Neutrophil (primary cell): ENCODE results near the gene WNT7B.

Experiments used
- H3K27ac ChIP-seq: fragments of 200-600 bp; sonication (generic); 2 replicates; pipeline ENCODE4 v1.5.1; 2016; ENCODE audit warnings: mild to moderate bottlenecking, moderate library complexity
- H3K27me3 ChIP-seq: fragments of 200-600 bp; sonication (generic); 2 replicates; pipeline ENCODE4 v1.6.0; 2016; ENCODE audit warnings: mild to moderate bottlenecking
- H3K36me3 ChIP-seq: fragments of 200-600 bp; sonication (generic); 2 replicates; pipeline ENCODE4 v1.5.1; 2017
- H3K4me1 ChIP-seq, 2 experiments: fragments of 200-600 bp in 1 of 2; sonication (generic) in 1 of 2; 1 replicate in 1 of 2; 2 replicates in 1 of 2; pipeline versions ENCODE4 v1.5.1 to v1.6.1; 2013 to 2016; ENCODE audit warnings: low read depth in 1 of 2, low read length in 1 of 2, mild to moderate bottlenecking in 1 of 2, moderate library complexity in 1 of 2; ENCODE audit not compliant: control insufficient read depth in 1 of 2, insufficient read depth in 1 of 2
- H3K4me3 ChIP-seq, 2 experiments: fragments of 200-600 bp in 1 of 2; sonication (generic) in 1 of 2; 1 replicate in 1 of 2; 2 replicates in 1 of 2; pipeline ENCODE4 v1.5.1; 2013 to 2016; ENCODE audit warnings: low read depth in 1 of 2, low read length in 1 of 2, mild to moderate bottlenecking in 1 of 2, moderate library complexity in 1 of 2
- H3K9me3 ChIP-seq: fragments of 200-600 bp; sonication (generic); 2 replicates; pipeline ENCODE4 v1.5.1; 2016
- CTCF ChIP-seq: fragments of 200-600 bp; sonication (generic); IDR thresholded peaks from 2 replicates; pipeline ENCODE4 v1.5.1; 2016; ENCODE audit warnings: antibody characterized with exemption

The WNT7B gene

GRCh38 chr22:45928726-45929368, 48.1 kb downstream of the WNT7B start:
- H3K4me1 ChIP-seq, result no peaks in the 10 kb centered on the region
- no peak for TF ChIP-seq CTCF
- H3K9me3 ChIP-seq, result no peaks in the 10 kb centered on the region
- H3K27ac ChIP-seq, result no peak overlapping the region
- peaks cover 41% of the 10 kb centered on the region for H3K27me3 ChIP-seq
- no peaks in the 10 kb centered on the region for H3K36me3 ChIP-seq
- no peak overlapping the region for H3K4me3 ChIP-seq

GRCh38 chr22:45927059-45927458, 49.9 kb downstream of the WNT7B start:
- no peaks in the 10 kb centered on the region for H3K9me3 ChIP-seq
- H3K4me1 ChIP-seq, result no peaks in the 10 kb centered on the region
- H3K4me3 ChIP-seq, result no peak overlapping the region
- peaks cover 23% of the 10 kb centered on the region for H3K27me3 ChIP-seq
- no peak overlapping the region for H3K27ac ChIP-seq
- TF ChIP-seq CTCF, result no peak
- H3K36me3 ChIP-seq, result no peaks in the 10 kb centered on the region

- Histone ChIP-seq H3K36me3 (no peaks in the 10 kb centered on the region), H3K27ac (no peak overlapping the region), H3K9me3 (no peaks in the 10 kb centered on the region), H3K4me3 (no peak overlapping the region), H3K4me1 (no peaks in the 10 kb centered on the region), H3K27me3 (peaks cover 17% of the 10 kb centered on the region)
- TF ChIP-seq CTCF, result no peak
These were observed 50.5 kb downstream of the WNT7B start for GRCh38 chr22:45926433-45926832.

GRCh38 chr22:45925811-45926351, 51.1 kb downstream of the WNT7B start:
- no peak overlapping the region for H3K27ac ChIP-seq
- no peaks in the 10 kb centered on the region for H3K36me3 ChIP-seq
- H3K9me3 ChIP-seq, result no peaks in the 10 kb centered on the region
- no peak for TF ChIP-seq CTCF
- H3K27me3 ChIP-seq, result peaks cover 12% of the 10 kb centered on the region
- H3K4me3 ChIP-seq, result no peak overlapping the region
- no peaks in the 10 kb centered on the region for H3K4me1 ChIP-seq

- Histone ChIP-seq H3K4me3 (no peak overlapping the region), H3K36me3 (no peaks in the 10 kb centered on the region), H3K27ac (no peak overlapping the region), H3K27me3 (peaks cover 5% of the 10 kb centered on the region), H3K9me3 (no peaks in the 10 kb centered on the region), H3K4me1 (no peaks in the 10 kb centered on the region)
- no peak for TF ChIP-seq CTCF
These were observed 53.1 kb downstream of the WNT7B start for GRCh38 chr22:45923835-45924234.
